ENCODE results near the gene ACP4. TPM values are rescaled to one million over a fixed set of nuclear protein-coding genes. Genes with fewer than 3 reads are reported as not detected.
"Not testable (repeated sequence)": the region's sequence is repeated elsewhere in the genome, so short reads cannot be mapped to it uniquely, and the experiment has no call there.

The ACP4 gene
- polyA plus RNA-seq, 4 donors: 0.10 to 0.52 (median 0.25) TPM; not detected in 1

DNA sequence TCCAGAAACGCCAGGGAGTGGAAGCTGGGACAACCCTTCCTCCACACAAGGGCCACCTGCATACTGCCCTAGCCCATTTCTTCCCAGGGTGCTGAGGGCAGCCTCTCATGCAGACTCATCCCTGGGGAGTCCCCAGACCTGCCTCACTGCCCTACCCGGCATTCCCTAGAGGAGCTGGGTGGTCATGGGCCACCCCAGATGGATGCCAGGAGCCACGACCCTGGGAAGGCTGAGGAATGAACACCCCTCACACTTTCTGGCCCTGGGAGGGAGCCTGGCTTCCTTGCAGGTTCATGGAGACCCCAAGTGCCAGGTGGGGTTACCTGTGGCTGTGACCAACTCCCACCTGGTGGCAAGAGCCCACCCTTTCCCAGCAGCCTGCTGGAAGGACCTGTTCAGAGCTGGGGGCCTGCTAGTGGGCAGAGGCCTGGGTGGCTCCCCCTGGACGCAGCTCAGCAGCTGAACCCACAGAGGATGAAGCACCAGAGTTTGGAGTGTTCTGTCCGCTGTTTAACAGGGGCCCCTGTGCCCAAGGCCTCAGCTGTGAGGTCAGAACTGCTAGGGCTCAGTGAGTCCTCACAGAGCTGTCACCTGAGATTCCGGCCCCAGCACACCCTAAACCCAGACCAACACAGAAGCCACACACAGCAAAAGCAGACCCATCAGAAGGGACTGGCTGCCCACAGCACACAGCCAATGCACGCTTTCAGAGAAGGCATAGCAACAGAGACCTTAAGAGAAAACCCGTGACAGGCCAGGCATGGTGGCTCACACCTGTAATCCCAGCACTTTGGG, 6.6 kb downstream of the ACP4 start:
- DNase-seq (ENCODE audit: low read depth in 4 of 4, low spot score in 2 of 4): no peak

GRCh38 chr19:50797429-50797780, 7.2 kb downstream of the ACP4 start:
- DNase-seq (ENCODE audit: low read depth in 4 of 4, low spot score in 2 of 4): no peak

DNA sequence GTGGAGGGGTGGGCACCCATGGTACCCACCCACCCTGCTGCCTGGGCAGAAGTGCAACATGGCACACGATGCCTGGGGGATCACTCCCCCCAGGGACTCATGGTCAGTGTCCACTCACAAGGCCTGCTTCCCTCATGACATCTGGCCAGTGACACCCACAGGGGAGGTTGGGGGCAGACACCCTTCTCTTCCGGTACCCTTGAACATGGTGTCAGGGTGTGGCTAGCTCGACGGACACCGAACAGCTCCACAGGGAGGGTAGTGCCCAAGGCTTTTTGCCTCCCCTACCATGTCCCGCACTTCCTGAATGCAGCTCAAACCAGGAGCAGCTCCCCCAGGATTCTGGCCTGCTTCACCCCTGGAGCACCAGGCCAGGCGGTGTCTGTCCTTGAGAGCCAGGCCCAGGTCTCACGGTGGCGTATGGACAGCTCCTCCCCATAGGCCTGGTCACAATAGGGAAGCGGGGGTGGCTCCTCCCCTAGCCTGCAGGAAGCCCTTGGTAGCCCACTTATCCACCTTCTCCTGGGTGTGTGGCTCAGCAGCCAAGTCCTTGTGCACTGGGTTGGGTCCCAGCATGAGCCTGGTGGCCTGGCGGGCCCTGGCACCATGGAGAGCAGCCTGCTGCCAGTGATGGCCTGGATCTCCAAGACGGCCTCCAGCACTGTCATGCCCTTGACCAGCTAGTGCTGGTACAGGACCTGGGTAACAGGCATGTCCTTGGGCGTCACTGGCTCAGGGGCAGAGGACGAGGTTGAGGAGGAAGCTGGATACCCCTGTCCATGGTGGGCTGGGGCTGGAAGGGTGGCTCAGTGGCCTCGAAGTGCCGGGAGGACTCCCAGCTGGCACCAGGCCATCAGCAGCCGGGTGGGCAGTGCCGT, 7.8 kb downstream of the ACP4 start:
- DNase-seq (ENCODE audit: low read depth in 4 of 4, low spot score in 2 of 4): no peak

- no peak for DNase-seq (ENCODE audit: low read depth in 4 of 4, low spot score in 2 of 4)
Measured at GRCh38 chr19:50798659-50799546, 8.7 kb downstream of the ACP4 start.

- DNase-seq (ENCODE audit: low read depth in 4 of 4, low spot score in 2 of 4): no peak
Measured at GRCh38 chr19:50799547-50799851, 9.3 kb downstream of the ACP4 start.

DNA sequence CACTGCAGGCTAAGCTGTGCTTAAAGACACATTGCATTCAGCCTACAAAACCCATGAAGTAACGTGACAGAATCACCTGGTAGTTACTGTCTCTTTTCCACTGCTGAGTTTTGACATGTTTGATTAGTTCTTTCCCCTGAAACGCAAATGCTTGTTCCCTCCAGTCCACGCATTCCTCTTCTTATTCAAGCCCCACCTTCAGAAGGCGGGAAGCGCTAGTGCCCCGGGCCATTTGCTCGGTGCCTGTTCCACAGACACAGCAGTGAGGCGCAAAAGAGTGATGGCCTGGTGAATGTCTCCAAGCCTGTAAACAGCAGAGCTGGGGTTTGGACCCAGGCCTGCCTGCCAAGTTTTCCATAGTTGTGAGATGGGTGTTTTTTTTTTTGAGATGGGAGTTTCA, 10.9 kb downstream of the ACP4 start:
- no peak for DNase-seq (ENCODE audit: low read depth in 4 of 4, low spot score in 2 of 4)

DNA sequence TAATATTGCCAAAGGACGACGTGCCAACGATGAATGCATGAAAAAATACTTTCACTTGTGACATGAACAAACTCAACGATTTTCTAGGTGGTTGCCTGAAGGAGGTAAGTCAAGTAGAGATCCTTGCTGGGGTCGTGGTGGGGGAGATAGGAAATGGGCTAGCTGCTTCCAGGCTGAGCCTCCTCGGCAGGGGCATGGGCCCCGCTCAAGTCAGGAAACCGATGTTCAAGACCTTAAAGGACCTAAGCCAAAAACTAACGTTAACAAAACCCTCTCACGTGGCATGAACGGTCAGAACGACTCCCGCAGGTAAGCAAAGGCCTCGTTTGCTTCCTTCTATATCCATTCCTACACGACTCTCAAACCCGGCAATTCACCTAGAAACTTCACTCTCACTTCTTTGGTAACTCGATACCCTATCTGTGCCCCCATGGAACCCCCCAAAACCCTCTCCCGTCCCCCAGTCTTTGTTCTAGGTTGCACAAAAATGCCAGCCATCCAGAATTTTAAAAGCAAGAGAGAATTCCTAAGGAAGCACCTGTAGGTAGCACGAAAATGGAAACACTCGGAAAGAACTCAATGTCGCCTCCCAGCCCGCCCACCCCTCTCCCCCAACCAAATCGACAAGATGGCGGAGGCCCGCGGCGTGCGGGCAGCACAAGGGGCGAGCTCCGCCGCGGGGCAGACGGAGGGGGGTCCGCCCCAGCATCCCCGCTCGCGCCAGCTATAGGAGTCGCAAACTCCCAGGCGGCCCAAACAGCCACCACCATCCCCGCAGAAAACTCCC, 13.6 kb downstream of the ACP4 start:
- no peak for DNase-seq (ENCODE audit: low read depth in 4 of 4, low spot score in 2 of 4)

DNA sequence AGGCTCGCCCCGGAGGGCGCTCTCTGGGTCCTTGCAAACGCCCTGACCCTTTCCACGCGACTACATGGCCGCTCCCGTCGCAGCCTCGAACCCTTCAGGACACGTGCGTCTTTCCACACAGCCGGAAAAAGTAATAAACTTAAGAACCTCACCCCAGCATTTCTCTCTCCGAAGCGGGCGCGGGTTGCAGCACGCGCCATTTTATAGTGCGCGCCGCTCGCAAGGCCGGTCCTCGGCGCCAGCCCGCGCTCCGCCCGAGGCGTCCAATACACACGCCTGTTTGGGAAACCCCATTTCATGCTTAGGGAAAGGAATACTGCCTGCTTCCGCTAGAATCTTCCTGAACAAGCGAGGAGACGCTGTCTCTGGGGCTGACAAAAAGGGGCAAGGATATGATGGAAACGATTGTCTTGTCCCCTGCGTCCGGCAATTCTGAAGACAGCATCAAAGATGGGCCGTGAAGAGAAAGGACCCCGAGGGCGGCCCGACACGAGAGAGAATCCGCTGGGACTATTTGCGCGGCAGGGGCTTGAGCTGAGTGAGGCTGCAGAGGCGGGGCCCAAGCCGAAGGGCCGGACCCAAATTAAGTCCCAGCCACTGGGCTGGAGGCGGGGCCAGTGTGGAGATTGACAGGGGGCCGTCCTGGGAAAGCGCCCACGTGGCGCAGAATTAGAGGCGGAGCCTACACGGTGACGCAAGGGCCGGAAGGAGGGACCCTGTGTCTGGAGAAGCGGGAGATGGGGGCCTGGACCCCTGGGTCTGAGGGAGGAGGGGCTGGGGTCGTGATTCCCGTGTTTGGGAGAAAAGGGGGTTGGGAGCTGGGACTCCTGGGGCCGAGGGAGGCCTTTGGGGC, 14.4 kb downstream of the ACP4 start:
- DNase-seq (ENCODE audit: low read depth in 4 of 4, low spot score in 2 of 4): peak; percentile 98 to 99 (median 98)

GRCh38 chr19:50808856-50809255, 18.6 kb downstream of the ACP4 start:
- DNase-seq (ENCODE audit: low read depth in 4 of 4, low spot score in 2 of 4): no peak

GRCh38 chr19:50811622-50812238, 21.5 kb downstream of the ACP4 start:
- DNase-seq (ENCODE audit: low read depth in 4 of 4, low spot score in 2 of 4): not testable (repeated sequence)

- no peak for DNase-seq (ENCODE audit: low read depth in 4 of 4, low spot score in 2 of 4)
Measured at GRCh38 chr19:50812474-50812873, 22.3 kb downstream of the ACP4 start.

- no peak for DNase-seq (ENCODE audit: low read depth in 4 of 4, low spot score in 2 of 4)
Measured at GRCh38 chr19:50814883-50815282, 24.7 kb downstream of the ACP4 start.

- DNase-seq (ENCODE audit: low read depth in 4 of 4, low spot score in 2 of 4): no peak
Measured at GRCh38 chr19:50815439-50815838, 25.2 kb downstream of the ACP4 start.

DNA sequence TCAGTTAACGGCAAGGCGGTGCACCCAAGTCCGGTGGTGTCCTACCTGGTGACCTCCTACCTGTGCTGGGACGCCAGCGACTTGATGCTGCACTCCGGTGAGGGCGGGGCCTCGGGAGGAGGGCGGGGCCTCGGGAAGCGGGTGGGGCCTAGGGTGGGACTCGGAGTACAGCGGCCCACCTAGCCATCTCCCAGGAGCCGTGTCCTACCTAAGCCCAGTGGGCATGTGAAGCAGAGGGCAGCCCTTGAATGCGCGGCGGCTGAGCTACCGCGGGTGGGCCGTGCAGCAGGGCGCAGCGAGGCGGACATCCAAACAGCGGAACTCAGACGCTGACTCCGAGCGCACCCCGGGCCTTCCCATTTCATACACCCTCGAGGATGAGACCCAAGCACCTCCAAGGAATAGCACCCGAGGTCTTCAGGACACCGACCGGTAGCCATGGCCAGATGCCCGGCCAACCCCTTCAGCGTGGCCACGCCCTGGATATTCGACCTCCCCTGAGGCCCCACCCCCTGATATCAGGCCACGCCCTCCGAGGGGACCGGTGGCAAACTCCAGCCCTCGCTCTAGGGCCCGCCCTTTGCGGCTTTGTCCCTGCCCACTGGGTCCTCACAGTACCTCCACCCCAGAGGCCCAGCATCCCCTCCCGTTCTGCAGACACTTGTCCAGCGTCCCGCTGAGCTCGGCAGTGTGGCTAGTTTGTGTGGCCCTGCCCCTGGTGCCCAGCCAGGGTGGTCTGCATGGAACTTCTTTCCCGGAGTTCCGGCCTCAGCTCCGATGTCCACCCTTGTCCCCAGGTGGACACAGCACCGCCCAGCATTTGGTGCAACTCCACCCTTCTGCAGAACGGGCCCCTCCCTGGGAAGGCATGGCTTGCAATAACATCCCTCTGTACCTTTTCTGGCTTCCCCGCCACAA, 28.0 kb downstream of the ACP4 start:
- DNase-seq (ENCODE audit: low read depth in 4 of 4, low spot score in 2 of 4): no peak

GRCh38 chr19:50818859-50819472, 28.8 kb downstream of the ACP4 start:
- DNase-seq (ENCODE audit: low read depth in 4 of 4, low spot score in 2 of 4): no peak

- no peak for DNase-seq (ENCODE audit: low read depth in 4 of 4, low spot score in 2 of 4)
Measured at GRCh38 chr19:50819636-50820035, 29.4 kb downstream of the ACP4 start.

GRCh38 chr19:50820086-50820485, 29.9 kb downstream of the ACP4 start:
- no peak for DNase-seq (ENCODE audit: low read depth in 4 of 4, low spot score in 2 of 4)

Measured in left renal cortex interstitium (tissue), 4 donors.